ENCODE results near the gene SMAD7.

SMAD7 gene

GRCh38 chr18:48955830-48956261 lies 5.1 kb upstream of the SMAD7 start:
- TF ChIP-seq CTCF (IDR thresholded peaks at IDR 0.05; ENCODE audit: extremely low read depth, insufficient read depth, missing control alignments): no peak
- DNase-seq (ENCODE audit: low spot score): no peak
- in situ Hi-C loops (cut with MboI; ENCODE audit: low pct_unique_long_range_greater_than_20kb, low sequenced_read_pairs, unreplicated experiment): no loop called here

GRCh38 chr18:48954886-48955819 lies 4.4 kb upstream of the SMAD7 start:
- in situ Hi-C loops (cut with MboI; ENCODE audit: low pct_unique_long_range_greater_than_20kb, low sequenced_read_pairs, unreplicated experiment): no loop called here
- no peak for DNase-seq (ENCODE audit: low spot score)
- TF ChIP-seq CTCF (IDR thresholded peaks at IDR 0.05; ENCODE audit: extremely low read depth, insufficient read depth, missing control alignments): no peak

- no peak for DNase-seq (ENCODE audit: low spot score)
- in situ Hi-C loops (cut with MboI; ENCODE audit: low pct_unique_long_range_greater_than_20kb, low sequenced_read_pairs, unreplicated experiment): no loop called here
- no peak for TF ChIP-seq CTCF (IDR thresholded peaks at IDR 0.05; ENCODE audit: extremely low read depth, insufficient read depth, missing control alignments)
Measured at GRCh38 chr18:48953104-48953706, 2.4 kb upstream of the SMAD7 start.

GRCh38 chr18:48952287-48953103 lies 1.7 kb upstream of the SMAD7 start:
- in situ Hi-C loops (cut with MboI; ENCODE audit: low pct_unique_long_range_greater_than_20kb, low sequenced_read_pairs, unreplicated experiment): no loop called here
- no peak for TF ChIP-seq CTCF (IDR thresholded peaks at IDR 0.05; ENCODE audit: extremely low read depth, insufficient read depth, missing control alignments)
- DNase-seq (ENCODE audit: low spot score): peak; percentile 67

GRCh38 chr18:48951448-48952286 lies 902 bp upstream of the SMAD7 start:
- in situ Hi-C loops (cut with MboI; ENCODE audit: low pct_unique_long_range_greater_than_20kb, low sequenced_read_pairs, unreplicated experiment): no loop called here
- peak; percentile 92 for DNase-seq (ENCODE audit: low spot score)
- peak; percentile 47 for TF ChIP-seq CTCF (IDR thresholded peaks at IDR 0.05; ENCODE audit: extremely low read depth, insufficient read depth, missing control alignments)
